Muscle of back (tissue), 11 donors: ENCODE results near the gene LRRC3. TPM values are rescaled to one million over a fixed set of nuclear protein-coding genes. Genes with fewer than 3 reads are reported as not detected.

Experiments
- DNase-seq, 3 donors: peaks; one replicate each; pipeline versions ENCODE4 v3.0.0 to v3.0.0-alpha.2; 2013
- polyA plus RNA-seq, 10 donors: library from polyadenylated mRNA; unstranded; fragments of 120-200 nt; gene quantifications; one replicate each; pipeline ENCODE4 v1.2.1, GENCODE V29; 2013; ENCODE audit not compliant: insufficient read length in 10 of 10

LRRC3 gene
- polyA plus RNA-seq, 10 donors, result 2.0 to 4.3 (median 2.6) TPM

DNA sequence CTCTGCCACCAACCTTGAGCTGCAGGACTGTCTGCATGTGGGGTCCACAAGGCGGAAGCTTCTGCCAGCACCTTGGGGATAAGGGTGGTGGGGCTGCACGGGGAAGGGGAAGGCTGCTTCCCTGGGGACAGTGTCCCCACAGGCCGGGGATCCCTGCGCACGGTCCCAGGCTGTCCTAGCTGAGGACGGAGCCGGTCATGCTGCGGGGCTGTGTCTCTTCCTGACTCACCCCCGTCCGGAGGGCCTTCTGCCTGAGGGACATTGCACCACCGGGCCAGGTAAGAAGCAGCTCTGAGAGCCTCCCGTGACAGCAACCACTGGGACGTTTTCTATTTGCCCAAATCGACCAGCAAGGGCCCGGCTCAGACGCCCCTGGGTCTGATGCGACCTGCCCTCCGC, 54.8 kb downstream of the LRRC3 start:
- no peak for DNase-seq

DNA sequence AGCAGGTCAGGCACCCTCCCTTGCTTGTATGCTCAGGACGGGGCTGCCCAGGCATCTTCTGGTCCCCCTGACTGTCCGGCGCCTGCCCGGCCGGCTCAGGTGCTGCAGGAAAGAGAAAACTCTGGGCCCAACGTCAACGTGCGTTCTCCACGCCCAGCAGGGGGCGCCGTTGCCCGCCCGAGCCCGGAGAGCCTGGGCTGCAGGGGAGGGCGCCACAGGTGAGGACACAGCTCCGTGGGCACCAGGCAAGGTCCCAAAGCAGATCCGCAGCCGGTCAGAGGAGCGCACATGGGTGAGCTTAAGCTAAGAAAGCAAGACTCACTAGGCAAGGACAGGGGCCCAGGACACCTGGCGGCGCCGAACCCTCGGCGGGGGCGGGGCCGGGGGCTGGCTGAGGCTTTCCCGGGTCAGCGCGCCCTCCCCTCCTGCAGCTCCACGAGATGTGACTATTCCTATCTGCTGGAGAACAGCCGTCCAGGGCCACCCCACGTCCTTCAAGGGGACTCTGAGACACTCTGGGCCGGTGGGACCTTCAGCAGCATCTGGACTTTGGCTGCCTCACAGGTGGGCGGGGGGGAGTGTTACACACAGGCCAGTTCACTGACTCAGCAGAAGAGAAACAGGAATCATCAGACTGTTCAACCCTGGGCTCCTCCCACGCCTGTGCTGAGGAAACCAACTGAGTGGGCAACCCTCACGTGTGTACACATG, 55.4 kb downstream of the LRRC3 start:
- peak in 2 of 3 donors; percentile 38 to 62 for DNase-seq

DNA sequence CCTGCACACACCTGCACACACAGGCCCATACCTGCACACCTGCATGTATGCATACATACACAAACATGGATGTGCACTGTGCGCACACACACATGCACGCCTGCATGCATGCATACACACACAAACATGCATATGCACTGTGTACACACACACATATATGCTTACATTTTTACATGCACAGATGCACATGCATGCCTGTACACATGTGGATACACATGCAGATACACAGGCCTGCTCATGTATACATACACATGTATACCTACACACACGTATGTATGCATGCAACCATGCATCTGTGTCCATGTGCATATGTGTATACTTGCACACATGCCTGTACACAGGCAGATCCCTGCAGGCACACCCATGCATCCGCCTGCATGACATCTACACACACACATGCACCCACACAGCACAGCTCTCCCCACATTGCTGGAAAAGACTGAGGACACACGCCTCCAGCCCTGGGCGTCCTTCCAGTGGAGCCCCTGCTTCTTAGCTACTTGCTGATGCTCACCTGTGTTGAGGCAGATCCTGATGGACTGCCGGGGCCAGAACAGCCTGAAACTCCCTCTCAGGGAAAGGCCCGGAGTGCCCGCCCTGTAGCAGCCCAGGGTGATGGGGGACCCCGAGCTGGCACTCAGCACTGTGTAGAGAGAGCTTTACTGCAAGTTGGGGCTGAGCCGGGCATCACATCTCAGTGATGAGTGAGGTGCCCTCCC, 56.1 kb downstream of the LRRC3 start:
- no peak for DNase-seq

Other genes with a start within 250 kb of the LRRC3 start
- 10 to 100 TPM in 1 of 10 donors, 1 to 10 TPM in 9; 5.4 to 11.4 (median 6.9) TPM for gene ICOSLG, start 214.6 kb upstream of the LRRC3 start, polyA plus RNA-seq
- not detected for gene DNMT3L, start 193.6 kb upstream of the LRRC3 start, polyA plus RNA-seq
- under 1 TPM in 9 of 10 donors, not detected in 1; 0.05 to 0.19 (median 0.09) TPM for gene AIRE, start 169.6 kb upstream of the LRRC3 start, polyA plus RNA-seq
- 10 to 100 TPM; 44.5 to 77.0 (median 57.1) TPM for gene PFKL, start 155.5 kb upstream of the LRRC3 start, polyA plus RNA-seq
- gene CFAP410, start 116.1 kb upstream of the LRRC3 start, polyA plus RNA-seq, result 10 to 100 TPM; 10.5 to 20.6 (median 15.3) TPM
- 1 to 10 TPM in 8 of 10 donors, under 1 TPM in 2; 0.74 to 2.4 (median 1.7) TPM for gene TRPM2, start 101.9 kb upstream of the LRRC3 start, polyA plus RNA-seq
- gene KRTAP10-1, start 84.7 kb downstream of the LRRC3 start, polyA plus RNA-seq, result not detected
- gene KRTAP10-2, start 96.0 kb downstream of the LRRC3 start, polyA plus RNA-seq, result not detected
- not detected for gene KRTAP10-3, start 103.3 kb downstream of the LRRC3 start, polyA plus RNA-seq
- gene KRTAP10-4, start 118.2 kb downstream of the LRRC3 start, polyA plus RNA-seq, result not detected
- gene KRTAP10-5, start 125.1 kb downstream of the LRRC3 start, polyA plus RNA-seq, result not detected
- not detected for gene KRTAP10-6, start 137.0 kb downstream of the LRRC3 start, polyA plus RNA-seq
- gene KRTAP10-7, start 145.1 kb downstream of the LRRC3 start, polyA plus RNA-seq, result not detected
- gene KRTAP10-8, start 156.6 kb downstream of the LRRC3 start, polyA plus RNA-seq, result not detected
- gene KRTAP10-9, start 171.6 kb downstream of the LRRC3 start, polyA plus RNA-seq, result not detected
- gene KRTAP10-10, start 181.8 kb downstream of the LRRC3 start, polyA plus RNA-seq, result not detected
- not detected for gene KRTAP10-11, start 190.9 kb downstream of the LRRC3 start, polyA plus RNA-seq
- not detected for gene KRTAP12-4, start 199.1 kb downstream of the LRRC3 start, polyA plus RNA-seq
- not detected for gene KRTAP12-3, start 202.4 kb downstream of the LRRC3 start, polyA plus RNA-seq
- gene KRTAP12-2, start 211.4 kb downstream of the LRRC3 start, polyA plus RNA-seq, result not detected
- not detected for gene KRTAP12-1, start 226.7 kb downstream of the LRRC3 start, polyA plus RNA-seq
- gene KRTAP10-12, start 241.7 kb downstream of the LRRC3 start, polyA plus RNA-seq, result not detected